ENCODE measurements around the gene RAB29. TPM values are rescaled to one million over a fixed set of nuclear protein-coding genes. Genes with fewer than 3 reads are reported as not detected.

Gene RAB29
- total and polyA plus RNA-seq, 2 donors (not counting 1 experiment from before 2014, with no cell fraction given) = 34.5 to 35.2 TPM

- peak overlapping the region; percentile 61 for H3K4me2 ChIP-seq (ENCODE audit: extremely low read depth, insufficient read depth, low read length)
- H3K4me1 ChIP-seq (ENCODE audit: control insufficient read depth, extremely low read depth, insufficient read depth, low read length) = no peaks in the 10 kb centered on the region
- no peak overlapping the region for H3K9ac ChIP-seq (ENCODE audit: insufficient read depth, low read length)
- H3K27me3 ChIP-seq (ENCODE audit: control insufficient read depth, insufficient read depth, low read length) = no peaks in the 10 kb centered on the region
- H3K36me3 ChIP-seq (ENCODE audit: control insufficient read depth, insufficient read depth, low read length) = peaks cover 2% of the 10 kb centered on the region
- H4K20me1 ChIP-seq (ENCODE audit: control insufficient read depth, extremely low read depth, insufficient read depth, low read length) = no peaks in the 10 kb centered on the region
- H3K27ac ChIP-seq (ENCODE audit: insufficient read depth, low read length) = no peak overlapping the region
- peak in 1 of 2 donors; percentile 16 for DNase-seq (ENCODE audit: low read depth in 2 of 2)
- H2AFZ ChIP-seq (ENCODE audit: low read length) = no peak overlapping the region
- no peak for TF ChIP-seq EZH2 (IDR thresholded peaks at IDR 0.05; ENCODE audit: low read length, missing control alignments)
- peak overlapping the region; percentile 64 to 79 (median 74) for H3K4me3 ChIP-seq (replicated peaks in 1 of 4; ENCODE audit: control extremely low read depth in 1 of 4, insufficient read depth in 1 of 4, low read depth in 3 of 4, low read length in 4 of 4)
- H3K79me2 ChIP-seq (ENCODE audit: control insufficient read depth, insufficient read depth, low read length) = peaks cover 5% of the 10 kb centered on the region
- H3K9me3 ChIP-seq (ENCODE audit: control insufficient read depth, insufficient read depth, low read depth, low read length) = no peaks in the 10 kb centered on the region
Measured at GRCh38 chr1:205811660-205812059, 36.4 kb upstream of the RAB29 start.

GRCh38 chr1:205810448-205811157 lies 35.3 kb upstream of the RAB29 start:
- Histone ChIP-seq H3K4me1 (ENCODE audit: control insufficient read depth, extremely low read depth, insufficient read depth, low read length) (no peaks in the 10 kb centered on the region), H3K79me2 (ENCODE audit: control insufficient read depth, insufficient read depth, low read length) (peaks cover 5% of the 10 kb centered on the region), H3K4me2 (ENCODE audit: extremely low read depth, insufficient read depth, low read length) (no peak overlapping the region), H3K27ac (ENCODE audit: insufficient read depth, low read length) (no peak overlapping the region), H3K27me3 (ENCODE audit: control insufficient read depth, insufficient read depth, low read length) (no peaks in the 10 kb centered on the region), H3K9me3 (ENCODE audit: control insufficient read depth, insufficient read depth, low read depth, low read length) (no peaks in the 10 kb centered on the region), H3K36me3 (ENCODE audit: control insufficient read depth, insufficient read depth, low read length) (peaks cover 2% of the 10 kb centered on the region), H2AFZ (ENCODE audit: low read length) (no peak overlapping the region), H3K9ac (ENCODE audit: insufficient read depth, low read length) (no peak overlapping the region), H3K4me3 (replicated peaks in 1 of 4; ENCODE audit: control extremely low read depth in 1 of 4, insufficient read depth in 1 of 4, low read depth in 3 of 4, low read length in 4 of 4) (no peak overlapping the region), H4K20me1 (ENCODE audit: control insufficient read depth, extremely low read depth, insufficient read depth, low read length) (no peaks in the 10 kb centered on the region)
- TF ChIP-seq EZH2 (IDR thresholded peaks at IDR 0.05; ENCODE audit: low read length, missing control alignments) (no peak), CTCF (conservative IDR thresholded peaks at IDR 0.05 in 1 of 2, IDR thresholded peaks at IDR 0.05 in 1 of 2; ENCODE audit: low read depth in 1 of 2, low read length in 2 of 2) (peak; percentile 13 to 30)
- no peak for DNase-seq (ENCODE audit: low read depth in 2 of 2)

- Histone ChIP-seq H3K4me2 (ENCODE audit: extremely low read depth, insufficient read depth, low read length) (no peak overlapping the region), H3K79me2 (ENCODE audit: control insufficient read depth, insufficient read depth, low read length) (peaks cover 5% of the 10 kb centered on the region), H3K4me3 (replicated peaks in 1 of 4; ENCODE audit: control extremely low read depth in 1 of 4, insufficient read depth in 1 of 4, low read depth in 3 of 4, low read length in 4 of 4) (no peak overlapping the region), H3K4me1 (ENCODE audit: control insufficient read depth, extremely low read depth, insufficient read depth, low read length) (no peaks in the 10 kb centered on the region), H3K27ac (ENCODE audit: insufficient read depth, low read length) (no peak overlapping the region), H4K20me1 (ENCODE audit: control insufficient read depth, extremely low read depth, insufficient read depth, low read length) (no peaks in the 10 kb centered on the region), H2AFZ (ENCODE audit: low read length) (no peak overlapping the region), H3K9ac (ENCODE audit: insufficient read depth, low read length) (no peak overlapping the region), H3K36me3 (ENCODE audit: control insufficient read depth, insufficient read depth, low read length) (peaks cover 2% of the 10 kb centered on the region), H3K27me3 (ENCODE audit: control insufficient read depth, insufficient read depth, low read length) (no peaks in the 10 kb centered on the region), H3K9me3 (ENCODE audit: control insufficient read depth, insufficient read depth, low read depth, low read length) (no peaks in the 10 kb centered on the region)
- DNase-seq (ENCODE audit: low read depth in 2 of 2) = no peak
- TF ChIP-seq EZH2 (IDR thresholded peaks at IDR 0.05; ENCODE audit: low read length, missing control alignments) (no peak), CTCF (conservative IDR thresholded peaks at IDR 0.05 in 1 of 2, IDR thresholded peaks at IDR 0.05 in 1 of 2; ENCODE audit: low read depth in 1 of 2, low read length in 2 of 2) (no peak)
Measured at GRCh38 chr1:205809942-205810345, 34.7 kb upstream of the RAB29 start.
